GM12891 (cell line): Measurements from ENCODE around the gene PLIN1.

Experiments
- POLR2A ChIP-seq: IDR thresholded peaks from 2 replicates; pipeline ENCODE4 v1.6.1; 2011; ENCODE audit warnings: low read depth, low read length, control low read depth
- POLR2AphosphoS5 ChIP-seq: IDR thresholded peaks from 2 replicates; pipeline ENCODE4 v1.6.1; 2011; ENCODE audit warnings: low read depth, low read length, control low read depth
- POU2F2 ChIP-seq: IDR thresholded peaks from 2 replicates; pipeline ENCODE4 v1.6.1; 2011; ENCODE audit warnings: low read depth, mild to moderate bottlenecking, control low read depth, low read length, moderate library complexity
- TAF1 ChIP-seq: IDR thresholded peaks from 2 replicates; pipeline ENCODE4 v1.6.1; 2011; ENCODE audit warnings: low read depth, low read length, control low read depth

DNA sequence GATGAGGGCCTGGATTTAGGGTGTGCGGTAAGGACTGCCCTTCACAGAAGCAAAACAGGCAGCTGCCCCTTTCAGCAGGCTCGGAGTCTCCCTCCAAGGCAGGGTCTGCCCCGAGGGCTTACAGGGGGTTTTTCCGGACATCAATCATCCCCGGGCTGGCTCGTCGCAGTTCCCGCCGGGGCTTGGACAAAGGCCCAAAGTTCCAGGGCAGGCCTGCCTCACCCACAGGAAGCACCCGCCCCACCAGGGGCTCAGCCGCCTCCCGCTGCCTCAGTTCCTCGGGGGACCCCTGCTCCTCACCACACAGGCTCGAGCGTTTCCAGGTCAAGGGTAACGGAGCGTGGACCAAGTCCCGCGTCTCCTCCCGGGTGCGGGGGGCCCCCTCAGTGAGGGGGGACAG, 50.9 kb downstream of the PLIN1 start:
- TF ChIP-seq POLR2A (no peak), POLR2AphosphoS5 (no peak), POU2F2 (no peak), TAF1 (no peak)
